Uterus (tissue), 2 donors: ENCODE results near the gene FAM181A.

ENCODE experiments used
- CTCF ChIP-seq, 4 experiments: fragments of 200-600 bp in 2 of 4; fragments of 450-650 bp in 2 of 4; sonication (generic) in 2 of 4; IDR thresholded peaks; one replicate each; pipeline ENCODE4 v1.5.1; 2016 to 2019; ENCODE audit warnings: antibody characterized with exemption in 4 of 4, mild to moderate bottlenecking in 2 of 4, moderate library complexity in 1 of 4
- POLR2A ChIP-seq, 2 donors: fragments of 450-650 bp; IDR thresholded peaks; one replicate each; pipeline ENCODE4 v1.6.1; 2016; ENCODE audit warnings: antibody characterized with exemption in 2 of 2, mild to moderate bottlenecking in 1 of 2, moderate library complexity in 1 of 2

DNA sequence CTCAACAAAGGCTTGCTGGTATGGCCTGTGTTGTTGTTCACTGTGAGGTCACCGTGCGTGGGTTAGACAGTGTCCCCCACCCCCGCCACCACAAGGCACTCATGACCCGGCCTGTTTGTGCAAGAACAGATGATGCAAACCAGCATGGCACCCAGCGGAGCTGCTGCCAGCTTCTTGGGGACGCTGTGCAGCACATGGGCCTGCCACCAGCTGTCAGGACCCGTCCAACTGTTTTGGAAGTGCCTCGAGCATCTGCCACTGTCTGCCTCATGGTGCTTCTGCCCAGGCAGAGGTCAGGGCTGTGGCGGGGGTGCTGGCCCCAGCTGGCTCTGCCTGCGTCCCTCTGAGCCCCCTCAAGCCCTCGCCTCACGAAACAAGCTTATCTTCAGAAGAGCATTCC, 47.7 kb downstream of the FAM181A start:
- TF ChIP-seq CTCF (IDR thresholded peaks at IDR 0.05), result no peak
- no peak for TF ChIP-seq POLR2A (IDR thresholded peaks at IDR 0.05)
